Measurements from ENCODE around the gene GOLGA6C.
"Not testable (repeated sequence)": the region's sequence is repeated elsewhere in the genome, so short reads cannot be mapped to it uniquely, and the experiment has no call there.

The GOLGA6C gene, protein sequence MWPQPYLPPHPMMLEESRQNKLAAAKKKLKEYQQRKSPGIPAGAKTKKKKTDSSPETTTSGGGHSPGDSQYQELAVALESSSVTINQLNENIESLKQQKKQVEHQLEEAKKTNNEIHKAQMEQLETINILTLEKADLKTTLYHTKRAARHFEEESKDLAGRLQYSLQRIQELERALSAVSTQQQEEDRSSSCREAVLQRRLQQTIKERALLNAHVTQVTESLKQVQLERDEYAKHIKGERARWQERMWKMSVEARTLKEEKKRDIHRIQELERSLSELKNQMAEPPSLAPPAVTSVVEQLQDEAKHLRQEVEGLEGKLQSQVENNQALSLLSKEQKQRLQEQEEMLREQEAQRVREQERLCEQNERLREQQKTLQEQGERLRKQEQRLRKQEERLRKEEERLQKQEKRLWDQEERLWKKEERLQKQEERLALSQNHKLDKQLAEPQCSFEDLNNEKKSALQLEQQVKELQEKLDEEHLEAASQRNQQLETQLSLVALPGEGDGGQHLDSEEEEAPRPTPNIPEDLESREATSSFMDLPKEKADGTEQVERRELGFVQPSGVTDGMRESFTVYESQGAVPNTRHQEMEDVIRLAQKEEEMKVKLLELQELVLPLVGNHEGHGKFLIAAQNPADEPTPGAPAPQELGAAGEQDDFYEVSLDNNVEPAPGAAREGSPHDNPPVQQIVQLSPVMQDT

DNA sequence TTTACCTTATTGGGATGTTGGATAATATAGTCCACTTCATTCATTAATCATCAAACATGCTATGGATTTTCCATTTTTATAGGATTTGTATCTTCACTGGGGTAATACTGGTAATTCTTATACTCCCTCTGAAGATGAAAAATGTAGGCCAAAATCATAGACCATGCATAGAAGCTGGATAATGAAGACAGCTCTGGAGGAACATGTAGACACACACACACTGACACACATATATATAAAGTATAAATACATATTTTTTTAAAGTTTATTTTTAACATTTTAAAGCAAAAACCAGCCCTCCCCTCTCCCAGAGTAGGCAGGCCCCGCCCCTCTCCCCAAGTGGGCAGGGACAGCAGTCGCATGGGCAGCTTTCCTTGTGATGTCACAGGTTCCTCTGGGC lies at the start of gene GOLGA6C:
GOLGA6C (plus strand) TSS at position 301 of the 400 bp plus-strand sequence. CDS start 265 bp downstream, outside the sequence.
- DNase-seq (ENCODE audit: low read depth) = not testable (repeated sequence)

- DNase-seq (ENCODE audit: low read depth) = no peak
Observed at GRCh38 chr15:75208501-75209288, 49.4 kb upstream of the GOLGA6C start.

DNA sequence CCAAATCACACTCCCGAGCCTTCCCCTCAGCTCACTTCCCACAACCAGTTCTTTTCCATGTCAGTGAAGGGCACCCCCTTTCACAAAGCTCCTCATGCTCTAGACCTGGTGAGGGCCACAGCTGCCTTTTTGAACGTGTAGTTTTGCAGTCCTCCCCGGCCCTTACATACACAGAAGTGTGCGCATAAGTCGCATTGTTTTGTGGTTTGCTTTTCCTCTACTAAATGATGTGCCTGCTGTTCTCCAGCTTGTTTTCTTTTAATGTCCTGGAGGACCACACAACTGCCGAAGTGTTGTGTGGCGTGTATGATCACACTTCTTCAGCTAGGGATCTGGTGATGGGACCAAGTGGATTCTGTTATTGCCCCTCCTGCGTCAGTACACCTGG lies 48.9 kb upstream of the GOLGA6C start:
- no peak for DNase-seq (ENCODE audit: low read depth)

DNA sequence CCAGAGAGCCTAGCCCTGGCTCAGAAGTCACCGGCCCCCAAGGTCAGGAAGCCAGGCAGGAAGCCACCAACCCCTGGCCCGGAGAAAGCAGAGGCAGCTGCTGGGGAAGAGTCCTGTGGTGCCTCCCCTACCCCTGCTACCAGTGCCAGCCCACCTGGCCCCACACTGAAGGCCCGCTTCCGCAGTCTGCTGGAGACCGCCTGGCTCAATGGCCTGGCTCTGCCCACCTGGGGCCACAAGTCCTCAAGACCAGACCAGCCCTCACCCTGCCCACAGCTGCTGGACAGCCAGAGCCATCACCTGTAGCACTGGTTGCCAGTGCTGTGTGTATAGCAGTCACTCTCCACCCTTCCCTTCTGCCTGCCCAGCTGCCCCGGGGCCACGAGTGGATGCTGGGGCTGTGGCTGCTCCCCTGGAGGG lies 47.3 kb upstream of the GOLGA6C start:
- DNase-seq (ENCODE audit: low read depth) = no peak

DNA sequence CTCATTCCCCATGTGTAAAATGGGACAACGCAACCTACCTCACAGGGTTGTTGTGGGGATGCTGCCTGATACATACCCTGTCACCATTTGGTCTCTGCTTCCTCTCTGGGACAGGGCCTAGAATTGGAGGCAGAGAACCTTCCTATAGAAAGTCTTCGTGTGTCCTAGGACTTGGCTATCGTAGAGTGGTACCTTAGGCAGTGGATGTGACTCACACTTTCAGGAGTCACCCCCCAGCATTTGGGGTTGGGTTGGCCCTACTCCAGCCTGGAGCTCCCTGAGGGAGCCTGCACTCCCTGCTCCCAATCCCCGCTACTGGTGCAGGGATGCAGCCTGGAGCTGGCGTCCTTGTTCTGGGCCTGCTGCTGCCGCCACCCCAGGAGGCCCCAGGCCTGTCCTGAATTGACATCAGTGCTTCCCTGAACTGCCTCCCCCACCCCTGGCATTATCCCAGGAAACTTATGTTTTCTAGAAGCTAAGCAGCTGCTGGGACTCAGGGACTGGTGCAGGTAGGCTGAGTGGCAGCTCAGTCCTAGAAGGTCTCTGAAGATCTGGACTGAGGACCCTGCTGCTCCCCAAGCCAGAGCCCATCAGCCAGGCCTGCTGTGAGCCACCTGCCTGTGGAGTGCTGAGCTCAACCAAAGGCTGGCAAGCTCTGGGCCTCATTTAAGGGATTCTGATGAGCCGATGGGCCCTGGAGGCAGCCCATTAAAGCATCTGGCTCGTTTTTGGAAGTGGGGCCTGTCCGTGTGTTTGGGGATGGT lies 46.5 kb upstream of the GOLGA6C start:
- DNase-seq (ENCODE audit: low read depth) = no peak

DNA sequence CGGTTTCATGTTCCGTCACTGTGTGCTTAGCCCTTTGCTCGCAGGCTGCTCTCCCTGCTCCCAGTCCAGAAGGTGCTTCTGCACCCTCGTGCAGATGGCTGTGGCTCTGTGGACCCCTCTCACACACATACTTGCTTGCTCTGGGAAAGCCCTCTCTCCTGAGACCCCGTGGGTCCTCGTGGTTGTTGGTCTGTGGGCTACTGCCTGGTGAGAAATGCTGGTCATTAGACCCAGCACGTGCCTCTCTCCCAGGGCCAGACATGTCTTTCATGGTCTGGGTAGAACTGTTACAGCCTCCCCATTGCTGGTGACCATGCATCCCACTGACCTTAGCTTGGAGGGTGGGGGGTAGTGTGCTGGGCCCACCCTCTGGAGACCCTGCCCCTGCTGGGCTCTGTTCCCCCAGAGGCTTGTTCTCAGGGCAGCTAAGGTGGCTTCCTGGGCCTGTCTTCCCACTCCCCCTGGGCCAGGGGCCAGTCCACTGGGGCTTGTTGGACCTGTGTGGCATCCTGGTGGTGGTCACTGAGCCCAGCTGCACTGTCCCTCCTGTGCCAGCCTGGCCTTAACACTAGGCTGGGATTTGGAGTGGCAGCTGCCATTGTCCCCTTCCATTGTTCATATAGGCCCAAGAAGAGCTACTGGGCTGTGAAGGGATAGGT lies 45.8 kb upstream of the GOLGA6C start:
- no peak for DNase-seq (ENCODE audit: low read depth)

DNA sequence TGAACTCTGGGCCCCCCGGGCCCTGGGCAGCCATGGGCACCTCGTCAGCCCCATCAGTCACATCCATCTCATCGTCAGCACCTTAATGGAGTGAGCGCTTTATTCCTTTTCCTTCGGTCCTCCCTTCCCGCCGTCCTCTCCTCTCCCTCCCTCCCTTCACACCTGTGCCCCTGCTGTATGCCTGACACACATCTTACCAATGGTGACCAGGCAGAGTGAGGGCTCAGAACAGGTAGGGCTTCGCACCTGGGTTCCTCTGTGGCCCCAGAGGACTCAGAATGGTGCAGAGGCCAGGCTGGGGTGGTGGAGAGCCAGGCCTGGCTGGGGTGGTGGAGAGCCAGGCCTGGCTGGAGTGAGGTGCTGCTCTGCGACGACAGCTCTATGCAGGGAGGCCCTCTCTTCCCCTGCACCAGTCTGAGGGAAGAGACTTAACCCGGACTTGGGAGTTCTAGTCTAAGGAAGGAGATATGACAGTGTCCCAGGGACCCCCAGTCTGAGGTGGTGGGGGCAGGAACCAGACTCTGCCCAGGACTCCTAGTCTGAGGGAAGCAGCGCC lies 44.8 kb upstream of the GOLGA6C start:
- DNase-seq (ENCODE audit: low read depth) = no peak

DNA sequence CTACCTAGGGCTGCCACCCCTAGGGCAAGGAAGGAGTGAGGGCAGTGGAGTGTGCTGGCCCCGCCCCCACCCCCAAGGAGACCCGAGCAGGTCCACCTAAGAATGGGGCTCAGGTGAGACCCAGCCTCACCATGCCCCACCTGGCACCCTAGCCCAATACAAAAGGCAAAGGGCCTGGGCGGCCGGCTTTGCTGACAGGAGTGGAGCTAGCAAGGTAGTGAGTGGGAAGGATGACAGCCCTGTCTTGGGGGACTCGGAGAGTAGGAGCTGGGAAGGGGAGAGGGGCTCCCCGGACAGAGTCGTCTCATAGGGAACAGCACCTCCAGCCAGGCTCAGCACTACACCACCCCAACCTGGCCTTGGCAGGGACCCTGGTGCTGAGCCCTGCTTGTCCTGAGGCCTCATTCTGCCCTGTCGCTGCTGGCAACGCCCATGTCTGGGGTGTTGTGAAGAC lies 44.3 kb upstream of the GOLGA6C start:
- DNase-seq (ENCODE audit: low read depth) = no peak

GRCh38 chr15:75214293-75215096 lies 43.6 kb upstream of the GOLGA6C start:
- DNase-seq (ENCODE audit: low read depth) = no peak

GRCh38 chr15:75215107-75216004 lies 42.8 kb upstream of the GOLGA6C start:
- no peak for DNase-seq (ENCODE audit: low read depth)

GRCh38 chr15:75217012-75217411 lies 41.1 kb upstream of the GOLGA6C start:
- no peak for DNase-seq (ENCODE audit: low read depth)

GRCh38 chr15:75217574-75217973 lies 40.6 kb upstream of the GOLGA6C start:
- not testable (repeated sequence) for DNase-seq (ENCODE audit: low read depth)

- DNase-seq (ENCODE audit: low read depth) = not testable (repeated sequence)
Observed at GRCh38 chr15:75219507-75219929, 38.6 kb upstream of the GOLGA6C start.

DNA sequence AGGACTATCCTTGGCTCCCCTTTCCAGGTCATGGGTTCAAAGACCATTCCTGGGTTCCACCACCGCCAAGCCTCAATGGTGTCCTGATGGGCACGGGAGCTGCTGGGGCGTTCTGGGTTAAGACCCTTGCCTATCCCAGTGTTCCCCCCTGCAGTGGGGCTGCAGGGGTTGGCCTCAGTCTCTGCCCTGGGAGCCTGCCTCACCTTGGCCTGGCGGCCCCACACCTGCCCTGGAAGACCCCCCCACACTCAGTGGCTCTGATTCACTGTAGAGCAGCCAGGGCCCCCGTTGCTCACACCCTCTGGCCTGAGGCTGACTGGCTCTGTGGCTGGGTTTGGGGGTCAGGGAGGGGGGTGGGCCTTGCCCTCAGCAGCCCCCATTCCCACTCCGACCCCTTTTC lies 34.4 kb upstream of the GOLGA6C start:
- DNase-seq (ENCODE audit: low read depth) = no peak

DNA sequence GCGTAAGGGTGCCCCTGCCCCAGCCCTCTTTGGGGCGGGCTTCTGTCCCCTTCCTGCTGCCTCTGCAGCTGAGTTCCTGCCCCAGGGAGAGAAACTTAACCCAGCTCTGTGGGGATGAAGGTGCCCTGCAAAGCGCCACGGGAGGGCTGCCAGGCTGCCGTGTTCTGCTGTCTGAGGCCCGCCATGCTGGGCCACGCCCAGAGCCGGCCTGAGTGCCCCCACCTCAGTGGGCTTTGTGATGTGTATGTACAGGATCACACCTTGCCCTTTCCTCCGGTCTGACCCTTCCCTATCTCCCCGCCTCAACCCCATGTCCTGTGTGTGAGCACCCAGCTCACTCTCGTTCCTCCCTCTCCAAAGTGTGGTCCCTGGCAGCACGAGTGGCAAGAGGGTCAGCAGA lies 33.9 kb upstream of the GOLGA6C start:
- DNase-seq (ENCODE audit: low read depth) = no peak

DNA sequence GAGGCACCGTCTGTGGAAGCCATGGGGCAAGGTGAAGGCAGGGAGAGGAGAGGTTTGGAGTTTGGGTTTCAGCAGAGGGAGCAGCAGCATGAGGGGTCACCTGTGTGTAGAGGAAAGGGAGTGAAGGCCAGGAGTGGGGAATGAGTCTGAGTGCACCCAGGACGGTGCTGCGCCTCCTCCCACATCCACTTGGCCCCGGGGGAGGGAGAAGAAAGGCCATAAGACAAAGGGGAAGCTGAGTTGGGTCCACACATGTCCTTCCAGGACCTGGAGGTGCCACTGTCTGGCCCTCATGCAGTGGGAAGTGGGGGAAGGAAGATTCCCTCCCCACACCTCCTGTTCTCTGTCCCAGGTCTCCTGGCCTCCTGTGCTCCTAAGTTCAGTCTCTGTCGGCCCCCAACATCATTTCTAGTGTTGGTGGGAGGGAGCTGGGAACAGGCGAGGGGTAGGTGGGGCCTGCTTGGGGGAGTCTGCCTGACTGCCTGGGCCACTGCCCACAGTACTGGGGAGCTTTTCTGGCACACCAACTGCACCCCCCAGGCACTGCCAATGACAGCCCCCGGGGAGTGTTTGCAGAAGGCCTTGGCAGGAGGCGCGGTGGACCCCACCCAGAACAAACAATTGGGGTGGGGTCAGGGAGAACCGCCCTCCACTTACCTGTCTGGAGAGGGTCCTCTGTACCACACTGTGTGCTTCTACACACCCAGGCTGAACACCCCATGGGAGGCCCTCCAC lies 32.9 kb upstream of the GOLGA6C start:
- DNase-seq (ENCODE audit: low read depth) = not testable (repeated sequence)

DNA sequence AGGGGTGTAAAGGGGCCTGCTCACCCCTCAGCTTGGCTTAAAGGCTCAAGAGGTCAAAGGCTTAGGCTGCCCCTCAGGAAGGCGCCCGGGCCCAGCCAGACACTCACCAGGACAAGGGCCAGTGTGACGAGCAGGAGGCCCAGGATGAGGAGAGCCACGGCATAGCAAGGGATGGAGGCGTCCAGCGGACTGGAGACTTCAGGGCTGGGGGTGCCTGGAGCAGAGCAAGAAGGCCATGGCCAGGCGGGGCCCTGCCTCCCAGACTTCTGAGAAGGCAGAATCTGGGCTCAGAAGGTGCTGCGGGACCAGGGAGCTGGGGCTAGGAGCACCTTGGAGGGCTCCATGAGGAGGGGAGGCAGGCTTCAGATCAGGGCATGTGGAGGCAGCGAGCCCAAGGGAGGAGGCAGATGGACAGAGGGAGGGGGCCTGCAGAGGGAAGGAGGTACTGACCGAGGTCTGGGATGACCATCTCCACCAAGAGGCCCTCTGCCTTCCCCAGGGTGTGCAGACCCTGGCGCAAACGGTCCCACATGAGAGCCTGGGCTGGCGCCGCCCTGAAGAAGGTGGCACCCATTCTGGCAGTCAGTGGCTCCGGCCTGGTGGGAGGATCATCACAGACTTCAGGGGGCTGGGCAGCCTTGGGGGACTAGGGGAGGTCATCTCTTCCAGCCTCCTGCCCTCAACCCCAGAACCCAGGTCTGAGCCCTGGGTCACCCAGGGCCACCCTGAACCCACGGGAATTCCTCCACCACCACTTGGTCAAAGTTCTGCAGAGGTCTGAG lies 32.0 kb upstream of the GOLGA6C start:
- no peak for DNase-seq (ENCODE audit: low read depth)

All from stimulated activated CD8-positive, alpha-beta memory T cell treated with anti-CD3 and anti-CD28 coated beads, Interleukin-7, amount 100 ng/mL, for 24 hours (primary cell).